ENCODE measurements around the gene CD180.

CD180 gene

GRCh38 chr5:67196537-67197059, at the start of gene CD180:
Gene CD180, minus strand, starts transcription at chr5:67196799. Its CDS starts 158 bp downstream, at chr5:67196641.
- no peak for DNase-seq (ENCODE audit: low read depth)
- H3K4me3 ChIP-seq (ENCODE audit: low read depth, low read length), result no peak within 1 kb of the TSS

GRCh38 chr5:67246108-67246507, 49.5 kb upstream of the CD180 start:
- DNase-seq (ENCODE audit: low read depth), result peak; percentile 61

GRCh38 chr5:67245259-67245846, 48.8 kb upstream of the CD180 start:
- no peak for DNase-seq (ENCODE audit: low read depth)
- no peak overlapping the region for H3K4me3 ChIP-seq (ENCODE audit: low read depth, low read length)

More at GRCh38 chr5:67246108-67246507, 49.5 kb upstream of the CD180 start:
- H3K4me3 ChIP-seq (ENCODE audit: low read depth, low read length), result no peak overlapping the region

GRCh38 chr5:67244345-67244793, 47.8 kb upstream of the CD180 start:
- no peak overlapping the region for H3K4me3 ChIP-seq (ENCODE audit: low read depth, low read length)
- DNase-seq (ENCODE audit: low read depth), result no peak

- DNase-seq (ENCODE audit: low read depth), result no peak
- no peak overlapping the region for H3K4me3 ChIP-seq (ENCODE audit: low read depth, low read length)
These were observed 47.3 kb upstream of the CD180 start for GRCh38 chr5:67243944-67244343.

GRCh38 chr5:67243349-67243748, 46.8 kb upstream of the CD180 start:
- no peak for DNase-seq (ENCODE audit: low read depth)
- H3K4me3 ChIP-seq (ENCODE audit: low read depth, low read length), result no peak overlapping the region

GRCh38 chr5:67241326-67241725, 44.7 kb upstream of the CD180 start:
- no peak for DNase-seq (ENCODE audit: low read depth)
- no peak overlapping the region for H3K4me3 ChIP-seq (ENCODE audit: low read depth, low read length)

GRCh38 chr5:67240846-67241245, 44.2 kb upstream of the CD180 start:
- DNase-seq (ENCODE audit: low read depth), result no peak
- H3K4me3 ChIP-seq (ENCODE audit: low read depth, low read length), result no peak overlapping the region

- H3K4me3 ChIP-seq (ENCODE audit: low read depth, low read length), result no peak overlapping the region
These were observed 43.5 kb upstream of the CD180 start for GRCh38 chr5:67240065-67240464.

GRCh38 chr5:67238191-67238590, 41.6 kb upstream of the CD180 start:
- H3K4me3 ChIP-seq (ENCODE audit: low read depth, low read length), result no peak overlapping the region
- no peak for DNase-seq (ENCODE audit: low read depth)

More at GRCh38 chr5:67240065-67240464, 43.5 kb upstream of the CD180 start:
- no peak for DNase-seq (ENCODE audit: low read depth)

GRCh38 chr5:67235399-67236110, 39.0 kb upstream of the CD180 start:
- no peak for DNase-seq (ENCODE audit: low read depth)

GRCh38 chr5:67234671-67235176, 38.1 kb upstream of the CD180 start:
- peak; percentile 88 for DNase-seq (ENCODE audit: low read depth)
- H3K4me3 ChIP-seq (ENCODE audit: low read depth, low read length), result peak overlapping the region; percentile 7

More at GRCh38 chr5:67235399-67236110, 39.0 kb upstream of the CD180 start:
- H3K4me3 ChIP-seq (ENCODE audit: low read depth, low read length), result no peak overlapping the region

GRCh38 chr5:67233075-67233474, 36.5 kb upstream of the CD180 start:
- no peak for DNase-seq (ENCODE audit: low read depth)

GRCh38 chr5:67223211-67223610, 26.6 kb upstream of the CD180 start:
- no peak overlapping the region for H3K4me3 ChIP-seq (ENCODE audit: low read depth, low read length)
- no peak for DNase-seq (ENCODE audit: low read depth)

More at GRCh38 chr5:67233075-67233474, 36.5 kb upstream of the CD180 start:
- H3K4me3 ChIP-seq (ENCODE audit: low read depth, low read length), result no peak overlapping the region

GRCh38 chr5:67222243-67223025, 25.8 kb upstream of the CD180 start:
- DNase-seq (ENCODE audit: low read depth), result no peak
- no peak overlapping the region for H3K4me3 ChIP-seq (ENCODE audit: low read depth, low read length)

GRCh38 chr5:67221487-67222242, 25.1 kb upstream of the CD180 start:
- DNase-seq (ENCODE audit: low read depth), result no peak
- no peak overlapping the region for H3K4me3 ChIP-seq (ENCODE audit: low read depth, low read length)

GRCh38 chr5:67216564-67216963, 20.0 kb upstream of the CD180 start:
- no peak overlapping the region for H3K4me3 ChIP-seq (ENCODE audit: low read depth, low read length)
- DNase-seq (ENCODE audit: low read depth), result no peak

- DNase-seq (ENCODE audit: low read depth), result no peak
- H3K4me3 ChIP-seq (ENCODE audit: low read depth, low read length), result no peak overlapping the region
These were observed 19.2 kb upstream of the CD180 start for GRCh38 chr5:67215519-67216471.

Data from skeletal muscle cell (primary cell).